COR-L47 (cell line): ENCODE data around the gene ZNF710.
A peak's percentile ranks its signal among the peaks of the same experiment; 100 is the strongest.

Source experiments
- DNase-seq: peaks from one replicate; lab custom pipeline; 2025; lab: John Stamatoyannopoulos, UW

ZNF710 gene

GRCh38 chr15:89997079-89997478 is 4.0 kb upstream of the ZNF710 start:
- DNase-seq, result no peak

- no peak for DNase-seq
Observed at GRCh38 chr15:89998141-89998661, 2.9 kb upstream of the ZNF710 start.

- no peak for DNase-seq
Observed at GRCh38 chr15:89998923-89999675, 2.0 kb upstream of the ZNF710 start.

- no peak for DNase-seq
Observed at GRCh38 chr15:89999676-90000185, 1.4 kb upstream of the ZNF710 start.

GRCh38 chr15:90000186-90001001 is 730 bp upstream of the ZNF710 start:
- DNase-seq, result peak; percentile 24

- DNase-seq, result peak; percentile 32
Observed at GRCh38 chr15:90001683-90002427, 731 bp downstream of the ZNF710 start.

- DNase-seq, result peak; percentile 32
Observed at GRCh38 chr15:90002428-90002844, 1.3 kb downstream of the ZNF710 start.

GRCh38 chr15:90003736-90004135 is 2.6 kb downstream of the ZNF710 start:
- DNase-seq, result no peak

- DNase-seq, result no peak
Observed at GRCh38 chr15:90004252-90004651, 3.1 kb downstream of the ZNF710 start.

GRCh38 chr15:90004671-90005070 is 3.5 kb downstream of the ZNF710 start:
- no peak for DNase-seq

- DNase-seq, result peak; percentile 12
Observed at GRCh38 chr15:90006217-90007075, 5.3 kb downstream of the ZNF710 start.

- DNase-seq, result no peak
Observed at GRCh38 chr15:90007076-90007460, 5.9 kb downstream of the ZNF710 start.

GRCh38 chr15:90008607-90009006 is 7.5 kb downstream of the ZNF710 start:
- no peak for DNase-seq

GRCh38 chr15:90009301-90010022 is 8.3 kb downstream of the ZNF710 start:
- DNase-seq, result no peak

- DNase-seq, result no peak
Observed at GRCh38 chr15:90011705-90012104, 10.6 kb downstream of the ZNF710 start.

GRCh38 chr15:90013503-90013937 is 12.4 kb downstream of the ZNF710 start:
- no peak for DNase-seq

- DNase-seq, result no peak
Observed at GRCh38 chr15:90015294-90015693, 14.2 kb downstream of the ZNF710 start.

- DNase-seq, result no peak
Observed at GRCh38 chr15:90015749-90016148, 14.6 kb downstream of the ZNF710 start.

- no peak for DNase-seq
Observed at GRCh38 chr15:90016721-90017120, 15.6 kb downstream of the ZNF710 start.

GRCh38 chr15:90018216-90018831 is 17.2 kb downstream of the ZNF710 start:
- no peak for DNase-seq
